Measurements from ENCODE around the gene NUTM2A. TPM values are rescaled to one million over a fixed set of nuclear protein-coding genes. Genes with fewer than 3 reads are reported as not detected.
"Not testable (repeated sequence)": the region's sequence is repeated elsewhere in the genome, so short reads cannot be mapped to it uniquely, and the experiment has no call there.

Gene NUTM2A
- total RNA-seq, 3 donors from 2014 or later = 1.3 to 2.4 (median 2.3) TPM

DNA sequence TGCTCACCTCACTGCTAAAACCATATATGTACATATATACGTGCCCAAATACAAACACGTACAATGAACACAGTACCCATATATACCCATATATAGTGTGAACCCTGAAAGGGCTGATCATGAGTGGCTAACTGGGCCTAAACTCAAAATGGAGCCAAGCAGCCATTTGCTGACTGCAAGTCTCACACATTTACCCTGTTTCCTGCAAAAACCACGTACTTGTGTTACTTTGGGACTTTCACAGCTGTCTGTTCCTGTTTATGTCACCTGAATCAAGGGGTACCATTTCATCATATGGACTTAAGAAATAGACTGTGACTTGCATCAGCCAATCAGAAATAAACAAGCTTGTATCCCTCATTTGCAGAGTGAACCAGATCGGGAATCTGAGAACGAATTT, 5.9 kb upstream of the NUTM2A start:
- H3K9me3 ChIP-seq; DNase-seq; H3K4me1 ChIP-seq (ENCODE audit: low read depth); H3K4me3 ChIP-seq; H3K36me3 ChIP-seq (ENCODE audit: low read depth); intact Hi-C loops (cut with DNase I, micrococcal nuclease); ATAC-seq: not testable (repeated sequence)

DNA sequence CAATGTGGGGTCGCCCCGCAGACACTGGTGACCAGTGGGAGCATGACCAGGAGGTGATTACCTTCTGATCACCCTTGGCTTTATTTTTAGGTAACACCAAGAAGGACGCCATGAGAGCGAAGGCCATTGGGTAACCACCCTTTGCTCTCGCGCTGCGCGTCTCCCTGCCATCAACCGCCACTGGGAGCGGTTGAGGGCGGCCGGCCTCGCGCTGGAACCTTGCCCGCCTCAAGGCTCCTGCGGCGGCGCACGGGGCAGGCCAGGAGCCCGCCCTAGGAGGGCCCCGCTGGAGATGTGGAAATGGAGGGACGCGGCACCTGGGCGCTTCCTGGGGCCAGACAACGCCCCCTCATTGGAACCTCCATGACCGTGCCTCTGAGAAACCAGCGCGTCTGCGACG, 2.5 kb upstream of the NUTM2A start:
- DNase-seq; H3K36me3 ChIP-seq (ENCODE audit: low read depth); ATAC-seq; H3K9me3 ChIP-seq; intact Hi-C loops (cut with DNase I, micrococcal nuclease); H3K4me3 ChIP-seq; H3K4me1 ChIP-seq (ENCODE audit: low read depth): not testable (repeated sequence)

DNA sequence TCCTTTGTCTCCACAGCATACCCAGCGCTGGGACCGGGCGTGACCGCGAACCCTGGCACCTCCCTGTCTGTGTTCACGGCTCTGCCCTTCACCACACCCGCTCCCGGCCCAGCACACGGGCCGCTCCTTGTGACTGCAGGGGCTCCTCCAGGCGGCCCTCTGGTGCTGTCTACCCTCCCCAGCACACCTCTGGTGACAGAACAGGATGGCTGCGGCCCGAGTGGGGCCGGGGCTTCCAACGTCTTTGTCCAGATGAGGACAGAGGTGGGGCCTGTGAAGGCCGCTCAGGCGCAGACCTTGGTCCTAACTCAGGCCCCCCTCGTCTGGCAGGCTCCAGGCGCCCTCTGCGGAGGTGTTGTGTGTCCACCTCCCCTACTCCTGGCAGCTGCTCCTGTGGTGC, 3.0 kb downstream of the NUTM2A start:
- DNase-seq = peak in 1 of 3 donors; percentile 18
- H3K36me3 ChIP-seq (ENCODE audit: low read depth); H3K4me3 ChIP-seq; H3K9me3 ChIP-seq; H3K4me1 ChIP-seq (ENCODE audit: low read depth); intact Hi-C loops (cut with DNase I, micrococcal nuclease); ATAC-seq: not testable (repeated sequence)

GRCh38 chr10:87229211-87229610, 4.0 kb downstream of the NUTM2A start:
- peak in 1 of 3 donors; percentile 48 for DNase-seq
- H3K36me3 ChIP-seq (ENCODE audit: low read depth); ATAC-seq; H3K4me1 ChIP-seq (ENCODE audit: low read depth); H3K9me3 ChIP-seq; intact Hi-C loops (cut with DNase I, micrococcal nuclease); H3K4me3 ChIP-seq: not testable (repeated sequence)

DNA sequence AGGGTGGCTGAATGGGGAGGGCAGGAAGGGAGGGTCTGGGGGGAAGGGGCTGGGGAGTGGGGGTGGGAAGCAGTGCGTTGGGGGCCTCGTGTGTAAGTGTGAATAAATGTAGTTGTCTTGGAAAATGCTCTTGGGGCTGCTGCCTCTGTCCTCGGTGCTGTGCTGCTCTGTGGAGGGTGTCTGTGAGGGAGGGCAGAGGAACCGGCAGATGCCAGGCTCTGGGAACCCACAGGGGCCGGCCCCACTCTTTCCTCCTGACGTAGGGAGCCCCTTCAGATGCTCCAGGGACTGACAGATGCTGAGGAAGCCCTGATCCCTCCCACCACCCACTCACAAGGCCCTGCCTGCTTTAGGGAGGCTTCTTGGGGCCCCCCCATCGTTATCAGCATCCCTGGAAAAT, 9.6 kb downstream of the NUTM2A start:
- H3K36me3 ChIP-seq (ENCODE audit: low read depth); DNase-seq; H3K9me3 ChIP-seq; intact Hi-C loops (cut with DNase I, micrococcal nuclease); ATAC-seq; H3K4me1 ChIP-seq (ENCODE audit: low read depth); H3K4me3 ChIP-seq: not testable (repeated sequence)

DNA sequence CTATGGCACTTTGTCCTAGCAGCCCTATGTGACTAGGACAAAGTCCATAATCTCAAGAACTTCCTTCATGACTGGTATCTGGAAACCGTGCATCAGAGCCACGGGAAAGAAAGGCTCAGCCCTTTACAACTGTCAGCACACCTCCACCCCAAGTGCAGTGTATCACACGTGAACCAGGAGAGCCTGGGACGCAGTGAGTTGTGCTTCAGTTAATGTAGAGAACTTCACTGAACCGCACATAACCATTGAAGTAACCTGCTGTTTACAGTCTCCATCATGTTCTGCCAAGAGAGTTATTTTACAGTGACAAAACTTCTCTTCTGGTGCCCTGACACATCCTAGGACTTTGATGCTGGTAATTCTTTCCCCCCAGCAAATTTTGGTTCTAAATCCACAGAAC, 12.0 kb downstream of the NUTM2A start:
- H3K36me3 ChIP-seq (ENCODE audit: low read depth); H3K4me1 ChIP-seq (ENCODE audit: low read depth); H3K9me3 ChIP-seq; intact Hi-C loops (cut with DNase I, micrococcal nuclease); H3K4me3 ChIP-seq: not testable (repeated sequence)
- DNase-seq (peak in 1 of 3 donors; percentile 24), ATAC-seq (peak; percentile 85)

DNA sequence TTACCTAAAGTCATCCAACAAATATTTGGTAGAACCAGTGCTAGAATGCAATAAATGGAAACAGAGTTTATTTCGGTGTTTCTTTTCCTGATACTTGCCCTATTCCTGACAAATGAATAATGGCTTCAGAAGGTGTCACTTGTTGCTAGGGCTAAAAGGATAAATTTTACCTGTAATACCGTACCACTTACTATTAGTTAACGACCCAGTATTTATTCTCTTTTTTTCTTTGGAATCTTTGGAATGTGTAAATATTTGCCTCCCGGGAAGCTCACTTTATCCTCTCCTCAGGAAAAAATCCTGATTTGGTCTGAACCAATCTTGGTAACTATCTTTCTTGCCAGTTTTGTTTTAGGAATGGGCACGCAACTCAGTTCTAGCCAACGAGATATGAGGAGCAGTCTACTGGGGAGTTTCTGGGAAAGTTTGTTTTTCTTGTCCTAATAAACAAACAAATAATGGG, 14.1 kb downstream of the NUTM2A start:
- intact Hi-C loops (cut with DNase I, micrococcal nuclease); H3K4me3 ChIP-seq; DNase-seq; H3K36me3 ChIP-seq (ENCODE audit: low read depth); H3K9me3 ChIP-seq; ATAC-seq; H3K4me1 ChIP-seq (ENCODE audit: low read depth): not testable (repeated sequence)

DNA sequence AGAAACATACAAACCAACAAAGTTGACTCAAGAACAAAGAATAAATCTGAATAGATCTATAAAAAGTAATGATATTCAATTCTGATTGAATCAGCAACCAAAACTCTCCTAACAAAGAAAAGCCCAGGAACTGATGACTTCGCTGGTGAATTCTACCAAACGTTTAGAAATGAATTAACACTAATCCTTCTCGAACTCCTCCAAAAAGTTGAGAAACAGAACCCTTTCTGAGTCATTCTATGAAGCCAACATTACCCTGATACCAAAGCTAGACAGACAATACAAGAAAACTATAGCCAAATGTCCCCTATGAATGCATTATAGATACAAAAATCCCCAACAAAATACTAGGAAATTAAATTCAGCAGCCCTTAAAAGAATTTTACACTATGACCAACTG, 16.9 kb downstream of the NUTM2A start:
- H3K4me3 ChIP-seq; H3K9me3 ChIP-seq; DNase-seq; ATAC-seq; H3K36me3 ChIP-seq (ENCODE audit: low read depth); intact Hi-C loops (cut with DNase I, micrococcal nuclease); H3K4me1 ChIP-seq (ENCODE audit: low read depth): not testable (repeated sequence)

DNA sequence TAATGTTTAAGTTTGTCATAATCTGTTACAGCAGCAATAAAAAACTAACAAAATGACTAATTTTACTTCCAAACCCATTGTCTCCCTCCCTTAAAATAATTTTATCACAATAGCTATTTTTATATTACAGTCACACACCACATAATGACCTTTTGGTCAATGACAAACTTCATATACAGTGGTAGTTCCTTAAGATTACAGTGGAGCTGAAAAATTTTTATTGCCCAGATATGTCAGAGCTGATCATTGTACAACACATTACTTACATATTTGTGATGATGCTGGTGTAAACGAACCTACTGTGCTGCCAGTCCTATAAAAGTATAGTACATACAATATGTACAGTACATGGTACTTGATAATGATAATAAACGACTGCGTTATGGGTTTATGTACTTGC, 22.1 kb downstream of the NUTM2A start:
- ATAC-seq = peak; percentile 71
- H3K4me1 ChIP-seq (ENCODE audit: low read depth); DNase-seq; intact Hi-C loops (cut with DNase I, micrococcal nuclease); H3K4me3 ChIP-seq; H3K9me3 ChIP-seq; H3K36me3 ChIP-seq (ENCODE audit: low read depth): not testable (repeated sequence)

- intact Hi-C loops (cut with DNase I, micrococcal nuclease); H3K36me3 ChIP-seq (ENCODE audit: low read depth); H3K9me3 ChIP-seq; H3K4me3 ChIP-seq; H3K4me1 ChIP-seq (ENCODE audit: low read depth); DNase-seq: not testable (repeated sequence)
- peak; percentile 96 for ATAC-seq
Measured at GRCh38 chr10:87248818-87249353, 23.6 kb downstream of the NUTM2A start.

DNA sequence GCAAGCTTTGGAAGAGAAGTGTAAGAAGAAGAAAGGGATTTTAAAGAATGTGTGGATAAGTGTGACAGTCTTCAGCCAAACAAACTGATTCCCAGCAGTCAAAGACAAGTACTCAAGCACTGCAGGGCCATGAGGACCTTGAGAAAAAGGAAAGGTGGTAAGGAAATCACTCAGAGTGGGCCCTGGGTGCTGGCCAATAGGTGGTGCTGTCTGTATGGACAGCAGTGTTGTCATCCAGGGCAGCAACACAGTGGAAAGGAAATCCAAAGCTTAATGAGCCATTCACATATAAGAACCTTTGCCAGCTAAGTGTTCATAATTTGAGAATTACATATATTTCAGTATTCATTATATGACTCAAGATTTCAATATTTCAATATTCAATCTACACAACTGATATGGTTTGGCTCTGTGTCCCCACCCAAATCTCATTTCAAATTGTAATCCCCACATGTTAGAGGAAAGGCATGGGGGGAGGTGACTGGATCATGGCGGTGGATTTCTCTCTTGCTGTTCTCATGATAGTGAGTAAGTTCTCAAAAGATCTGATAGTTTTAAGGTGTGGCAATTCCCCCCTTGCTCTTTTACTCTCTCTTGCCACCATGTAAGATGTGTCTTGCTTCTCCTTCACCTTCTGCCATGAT, 55.6 kb downstream of the NUTM2A start:
- H3K4me1 ChIP-seq (ENCODE audit: low read depth); H3K4me3 ChIP-seq; intact Hi-C loops (cut with DNase I, micrococcal nuclease); H3K9me3 ChIP-seq; DNase-seq; H3K36me3 ChIP-seq (ENCODE audit: low read depth): not testable (repeated sequence)
- peak; percentile 82 for ATAC-seq

Other genes starting within 250 kb of the NUTM2A start
- not detected for gene FAM25A, start 205.2 kb upstream of the NUTM2A start, total RNA-seq
- gene GLUD1, start 130.6 kb upstream of the NUTM2A start, total RNA-seq = 100 to 1,000 TPM; 114 to 141 (median 131) TPM
- gene SHLD2, start 130.2 kb upstream of the NUTM2A start, total RNA-seq = 10 to 100 TPM; 28.0 to 32.2 (median 28.7) TPM
- gene NUTM2D, start 132.3 kb downstream of the NUTM2A start, total RNA-seq = 1 to 10 TPM; 7.0 to 7.2 (median 7.1) TPM

Measured in mucosa of descending colon (tissue), 3 donors.